ENCODE results near the gene PDZD2.

The PDZD2 gene

DNA sequence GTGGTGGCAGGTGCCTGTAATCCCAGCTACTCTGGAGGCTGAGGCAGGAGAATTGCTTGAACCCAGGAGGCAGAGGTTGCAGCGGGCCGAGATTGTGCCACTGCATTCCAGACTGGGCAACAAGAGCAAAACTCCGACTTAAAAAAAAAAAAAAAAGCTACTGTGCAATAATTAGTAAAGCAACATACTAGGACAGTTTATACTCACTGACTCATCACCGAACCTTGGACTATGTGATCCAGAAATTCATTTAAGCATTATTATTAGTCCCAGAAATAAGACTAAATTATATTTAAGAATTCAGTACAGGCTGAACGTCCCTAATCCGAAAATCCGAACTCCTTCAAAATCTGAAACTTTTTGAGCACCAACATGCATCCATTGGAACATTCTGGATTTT, 497.4 kb downstream of the PDZD2 start:
- Histone ChIP-seq H3K27ac (ENCODE audit: poor library complexity, severe bottlenecking) (no peak overlapping the region), H3K4me1 (ENCODE audit: insufficient read depth, poor library complexity, severe bottlenecking) (no peaks in the 10 kb centered on the region), H3K27me3 (ENCODE audit: insufficient read depth, poor library complexity, severe bottlenecking) (no peaks in the 10 kb centered on the region), H3K4me3 (ENCODE audit: severe bottlenecking) (no peak overlapping the region), H3K36me3 (ENCODE audit: low read depth) (peaks cover 86% of the 10 kb centered on the region), H3K9me3 (ENCODE audit: severe bottlenecking) (no peaks in the 10 kb centered on the region)
- DNase-seq (ENCODE audit: low spot score), result no peak
- TF ChIP-seq, protein P1, sequence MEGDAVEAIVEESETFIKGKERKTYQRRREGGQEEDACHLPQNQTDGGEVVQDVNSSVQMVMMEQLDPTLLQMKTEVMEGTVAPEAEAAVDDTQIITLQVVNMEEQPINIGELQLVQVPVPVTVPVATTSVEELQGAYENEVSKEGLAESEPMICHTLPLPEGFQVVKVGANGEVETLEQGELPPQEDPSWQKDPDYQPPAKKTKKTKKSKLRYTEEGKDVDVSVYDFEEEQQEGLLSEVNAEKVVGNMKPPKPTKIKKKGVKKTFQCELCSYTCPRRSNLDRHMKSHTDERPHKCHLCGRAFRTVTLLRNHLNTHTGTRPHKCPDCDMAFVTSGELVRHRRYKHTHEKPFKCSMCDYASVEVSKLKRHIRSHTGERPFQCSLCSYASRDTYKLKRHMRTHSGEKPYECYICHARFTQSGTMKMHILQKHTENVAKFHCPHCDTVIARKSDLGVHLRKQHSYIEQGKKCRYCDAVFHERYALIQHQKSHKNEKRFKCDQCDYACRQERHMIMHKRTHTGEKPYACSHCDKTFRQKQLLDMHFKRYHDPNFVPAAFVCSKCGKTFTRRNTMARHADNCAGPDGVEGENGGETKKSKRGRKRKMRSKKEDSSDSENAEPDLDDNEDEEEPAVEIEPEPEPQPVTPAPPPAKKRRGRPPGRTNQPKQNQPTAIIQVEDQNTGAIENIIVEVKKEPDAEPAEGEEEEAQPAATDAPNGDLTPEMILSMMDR (IDR thresholded peaks at IDR 0.05; ENCODE audit: poor library complexity, severe bottlenecking), result no peak
- no peak for ATAC-seq (ENCODE audit: low read depth)

DNA sequence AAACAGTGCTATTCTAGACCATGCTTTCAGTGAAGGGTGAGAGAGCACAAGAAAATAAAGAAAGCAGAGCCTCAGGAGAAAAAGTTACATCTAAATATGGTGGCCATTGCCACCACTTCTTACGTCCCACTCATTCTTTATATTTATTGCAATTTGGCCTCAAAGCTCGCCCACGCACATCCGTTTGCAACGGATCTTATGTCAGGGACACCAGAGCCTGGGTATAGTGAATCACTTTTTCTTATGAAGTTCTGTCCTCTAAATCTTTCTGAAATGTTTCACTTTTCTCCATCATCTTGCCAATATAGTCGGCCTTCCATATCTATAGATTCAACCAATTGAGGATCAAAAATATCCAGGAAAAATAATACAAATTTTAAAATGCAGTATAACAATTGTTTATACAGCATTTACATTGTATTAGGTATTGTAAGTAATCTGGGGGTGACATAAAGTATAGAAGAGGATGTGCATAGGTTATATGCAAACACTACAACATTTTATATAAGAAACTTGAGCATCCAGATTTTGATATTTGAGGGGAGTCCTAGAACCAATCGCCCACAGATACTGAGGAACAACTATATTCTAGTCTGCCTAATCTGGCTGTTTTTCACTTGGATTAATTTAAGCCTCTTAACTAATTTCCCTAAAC, 500.0 kb downstream of the PDZD2 start:
- H3K4me1 ChIP-seq (ENCODE audit: insufficient read depth, poor library complexity, severe bottlenecking), result no peaks in the 10 kb centered on the region
- H3K27me3 ChIP-seq (ENCODE audit: insufficient read depth, poor library complexity, severe bottlenecking), result no peaks in the 10 kb centered on the region
- no peak overlapping the region for H3K4me3 ChIP-seq (ENCODE audit: severe bottlenecking)
- peaks cover 67% of the 10 kb centered on the region for H3K36me3 ChIP-seq (ENCODE audit: low read depth)
- H3K9me3 ChIP-seq (ENCODE audit: severe bottlenecking), result no peaks in the 10 kb centered on the region
- TF ChIP-seq, protein P1 (IDR thresholded peaks at IDR 0.05; ENCODE audit: poor library complexity, severe bottlenecking), result no peak
- no peak overlapping the region for H3K27ac ChIP-seq (ENCODE audit: poor library complexity, severe bottlenecking)
- DNase-seq (ENCODE audit: low spot score) (no peak), ATAC-seq (ENCODE audit: low read depth) (no peak)

DNA sequence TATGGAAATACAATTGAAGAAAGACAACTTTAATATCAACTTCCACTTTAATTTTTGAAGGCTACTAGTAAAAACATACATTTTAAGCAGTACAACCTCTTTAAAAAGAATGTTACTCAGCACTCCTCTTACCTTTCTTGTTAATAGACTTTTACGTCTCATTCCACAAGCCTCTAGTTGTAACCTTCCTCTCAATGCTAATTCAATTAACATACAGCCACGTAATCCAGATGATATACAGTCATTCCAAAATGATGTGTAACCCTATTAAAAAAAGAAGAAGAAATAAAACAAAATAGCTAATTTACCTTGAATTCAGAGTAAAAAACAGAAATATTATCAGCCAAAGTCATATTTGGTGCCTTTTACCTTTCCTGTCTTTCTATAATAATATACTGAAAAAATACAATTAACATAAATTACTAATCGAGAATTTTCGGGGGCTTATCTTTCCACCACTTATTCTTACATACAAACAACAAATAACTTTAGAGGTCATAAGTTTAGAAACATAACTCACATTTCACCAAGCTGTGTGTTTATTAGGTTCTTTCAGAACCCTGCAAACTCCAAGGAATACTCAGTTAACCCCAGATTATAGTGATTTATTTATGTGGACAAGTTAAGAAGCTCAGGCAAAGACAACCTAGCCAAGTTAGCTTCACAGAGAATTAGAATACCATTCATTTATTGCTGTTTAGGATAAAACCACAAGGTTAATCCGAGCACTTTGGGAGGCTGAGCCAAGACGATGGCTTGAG, 504.9 kb downstream of the PDZD2 start:
- no peak overlapping the region for H3K27ac ChIP-seq (ENCODE audit: poor library complexity, severe bottlenecking)
- no peaks in the 10 kb centered on the region for H3K27me3 ChIP-seq (ENCODE audit: insufficient read depth, poor library complexity, severe bottlenecking)
- no peaks in the 10 kb centered on the region for H3K9me3 ChIP-seq (ENCODE audit: severe bottlenecking)
- H3K36me3 ChIP-seq (ENCODE audit: low read depth), result peaks cover 30% of the 10 kb centered on the region
- DNase-seq (ENCODE audit: low spot score), result no peak
- no peak for ATAC-seq (ENCODE audit: low read depth)
- TF ChIP-seq, protein P1 (IDR thresholded peaks at IDR 0.05; ENCODE audit: poor library complexity, severe bottlenecking), result no peak
- no peak overlapping the region for H3K4me3 ChIP-seq (ENCODE audit: severe bottlenecking)
- no peaks in the 10 kb centered on the region for H3K4me1 ChIP-seq (ENCODE audit: insufficient read depth, poor library complexity, severe bottlenecking)

DNA sequence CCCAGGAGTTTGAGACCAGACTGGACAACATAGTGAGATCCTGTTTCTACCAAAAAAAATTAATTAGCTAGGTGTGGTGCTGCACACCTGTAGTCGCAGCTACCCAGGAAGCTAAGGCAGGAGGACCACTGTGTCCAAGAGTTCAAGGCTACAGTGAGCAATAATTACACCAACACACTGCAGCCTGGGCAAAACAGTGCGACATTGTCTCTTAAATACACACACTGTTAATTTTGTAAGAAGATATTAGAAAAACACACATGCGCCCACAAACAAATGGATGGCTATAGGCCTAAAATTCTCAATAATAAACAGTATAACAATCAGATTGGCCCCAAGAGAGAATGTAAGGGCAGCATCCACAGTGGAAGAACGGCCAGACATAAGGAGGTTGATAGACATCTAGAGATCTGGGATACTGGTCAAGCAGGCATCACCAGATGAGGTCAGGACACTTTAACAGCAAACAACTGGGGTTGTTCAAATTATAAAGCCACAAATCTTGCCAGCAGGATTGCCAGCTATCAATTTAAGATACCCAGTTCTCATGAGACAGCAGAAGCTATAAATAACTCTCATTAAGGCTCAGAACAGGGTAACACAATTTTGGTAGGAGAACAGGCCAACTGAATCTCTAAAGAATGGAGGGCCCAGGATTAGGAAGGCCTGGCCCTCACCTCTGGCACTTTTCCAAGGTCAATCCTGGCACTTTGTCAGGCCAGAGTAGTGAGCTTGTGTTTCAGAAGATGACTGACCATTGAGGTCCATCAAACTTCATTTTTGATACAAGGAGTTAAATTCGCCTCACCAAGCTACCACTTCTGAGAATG, 505.7 kb downstream of the PDZD2 start:
- TF ChIP-seq, protein P1 (IDR thresholded peaks at IDR 0.05; ENCODE audit: poor library complexity, severe bottlenecking), result no peak
- Histone ChIP-seq H3K27ac (ENCODE audit: poor library complexity, severe bottlenecking) (no peak overlapping the region), H3K4me1 (ENCODE audit: insufficient read depth, poor library complexity, severe bottlenecking) (no peaks in the 10 kb centered on the region), H3K4me3 (ENCODE audit: severe bottlenecking) (no peak overlapping the region), H3K9me3 (ENCODE audit: severe bottlenecking) (no peaks in the 10 kb centered on the region), H3K36me3 (ENCODE audit: low read depth) (peaks cover 22% of the 10 kb centered on the region), H3K27me3 (ENCODE audit: insufficient read depth, poor library complexity, severe bottlenecking) (no peaks in the 10 kb centered on the region)
- DNase-seq (ENCODE audit: low spot score) (no peak), ATAC-seq (ENCODE audit: low read depth) (no peak)

All from RWPE2 (cell line).